HepG2 (cell line): Measurements from ENCODE around the gene YBX2. TPM values are rescaled to one million over a fixed set of nuclear protein-coding genes. Genes with fewer than 3 reads are reported as not detected.
A peak's percentile ranks its signal among the peaks of the same experiment; 100 is the strongest.

Source experiments
- ATAC-seq: fragments of 200-7000 bp; cut with Tn5 transposase; 3 replicates; pipeline ENCODE4 v1.9.1; 2020; ENCODE audit warnings: mild to moderate bottlenecking, moderate library complexity
- BruUV-seq: library from RNA; stranded (reverse); fragments of 400-500 nt; replicated peaks from 2 replicates; lab custom pipeline; 2021; lab: Mats Ljungman, UMichigan
- CTCF ChIA-PET: fragments of 300-600 bp; formaldehyde crosslinking; extraction: SDS; loops from one replicate; lab custom pipeline; 2021; ENCODE audit warnings: low total read pairs, inconsistent platforms, low intra/inter-chr PET ratio; lab: Yijun Ruan, JAX
- POLR2A ChIA-PET: fragments of 350-600 bp; sonication (Branson Sonifier 250); formaldehyde crosslinking; loops from one replicate; lab custom pipeline; 2020; ENCODE audit warnings: antibody characterized with exemption, inconsistent platforms; lab: Yijun Ruan, JAX
- DNase-seq: peaks from one replicate; pipeline ENCODE4 v3.0.0-alpha.2; 2015; ENCODE audit warnings: low spot score
- FAIRE-seq: peaks from 3 replicates; lab custom pipeline; 2011; peaks lifted over from hg19 to GRCh38; lab: Jason Lieb, UNC
- H2AFZ ChIP-seq: one replicate; pipeline ENCODE4 v1.6.1; 2011; ENCODE audit warnings: low read length, inconsistent platforms
- H3K27ac ChIP-seq: fragments of 300-600 bp; 3 replicates; pipeline ENCODE4 v1.8.0; 2011; ENCODE audit warnings: mixed run types, mild to moderate bottlenecking, mixed read lengths, low read length, inconsistent platforms; ENCODE audit not compliant: insufficient read depth; ENCODE audit errors: extremely low read length
- H3K27me3 ChIP-seq, 2 experiments: fragments of 200-600 bp in 1 of 2; 2 replicates in 1 of 2; 3 replicates in 1 of 2; pipeline versions ENCODE4 v1.6.0 to v1.8.0; 2011; ENCODE audit warnings: low read length in 2 of 2, mild to moderate bottlenecking in 2 of 2, moderate library complexity in 2 of 2, inconsistent platforms in 1 of 2; ENCODE audit not compliant: insufficient read depth in 2 of 2, control insufficient read depth in 1 of 2
- H3K36me3 ChIP-seq, 2 experiments: fragments of 200-600 bp in 1 of 2; replicated peaks in 1 of 2; 2 replicates in 1 of 2; 3 replicates in 1 of 2; pipeline versions ENCODE4 v1.5.1 to v1.8.0; 2011; ENCODE audit warnings: low read length in 2 of 2, inconsistent platforms in 1 of 2; ENCODE audit not compliant: insufficient read depth in 2 of 2, control insufficient read depth in 1 of 2
- H3K4me1 ChIP-seq: 2 replicates; pipeline ENCODE4 v1.5.1; 2012; ENCODE audit warnings: low read length, inconsistent platforms; ENCODE audit not compliant: insufficient read depth
- H3K4me2 ChIP-seq: 2 replicates; pipeline ENCODE4 v1.6.0; 2011; ENCODE audit warnings: low read depth, low read length, inconsistent platforms
- H3K4me3 ChIP-seq, 3 experiments: fragments of 200-600 bp in 1 of 3; sonication (generic), shearing (Covaris generic) in 1 of 3; replicated peaks in 1 of 3; 2 replicates each; pipeline ENCODE4 v1.5.1; 2011 to 2016; ENCODE audit warnings: low read length in 3 of 3, inconsistent platforms in 2 of 3, low read depth in 2 of 3, mild to moderate bottlenecking in 2 of 3, control low read depth in 1 of 3, mixed read lengths in 1 of 3; ENCODE audit not compliant: insufficient read depth in 1 of 3
- H3K79me2 ChIP-seq: one replicate; pipeline ENCODE4 v1.6.1; 2011; ENCODE audit warnings: low read length, inconsistent platforms; ENCODE audit not compliant: insufficient read depth
- H3K9ac ChIP-seq: 2 replicates; pipeline ENCODE4 v1.6.0; 2011; ENCODE audit warnings: mild to moderate bottlenecking, low read depth, low read length, inconsistent platforms; ENCODE audit not compliant: insufficient read depth
- H3K9me3 ChIP-seq: 2 replicates; pipeline ENCODE4 v1.5.1; 2012; ENCODE audit warnings: mild to moderate bottlenecking, low read length
- H4K20me1 ChIP-seq: 2 replicates; pipeline ENCODE4 v1.6.0; 2011; ENCODE audit warnings: inconsistent platforms, mild to moderate bottlenecking, low read length, moderate library complexity; ENCODE audit not compliant: insufficient read depth
- MAF1 ChIP-seq: sonication (generic); formaldehyde crosslinking; IDR thresholded peaks from 2 replicates; pipeline ENCODE4 v1.5.0; 2020; ENCODE audit warnings: missing genetic modification reagents, borderline replicate concordance
- MAFG ChIP-seq: sonication (generic); formaldehyde crosslinking; IDR thresholded peaks from 2 replicates; pipeline ENCODE4 v1.5.1; 2020; ENCODE audit warnings: mild to moderate bottlenecking, missing genetic modification reagents
- TBX2 ChIP-seq: sonication (generic); formaldehyde crosslinking; IDR thresholded peaks from 2 replicates; pipeline ENCODE4 v1.5.0; 2020; ENCODE audit warnings: missing genetic modification reagents, mild to moderate bottlenecking, borderline replicate concordance
- ZKSCAN5 ChIP-seq: sonication (generic); formaldehyde crosslinking; IDR thresholded peaks from 2 replicates; pipeline ENCODE4 v1.5.1; 2020; ENCODE audit warnings: mild to moderate bottlenecking, missing genetic modification reagents
- ZNF326 ChIP-seq: sonication (generic); formaldehyde crosslinking; IDR thresholded peaks from 2 replicates; pipeline ENCODE4 v1.4.0; 2020; ENCODE audit warnings: missing genetic modification reagents, borderline replicate concordance
- ZNF460 ChIP-seq: sonication (generic); formaldehyde crosslinking; IDR thresholded peaks from 2 replicates; pipeline ENCODE4 v1.5.1; 2020; ENCODE audit warnings: missing genetic modification reagents, mild to moderate bottlenecking, borderline replicate concordance
- ZNF563 ChIP-seq: sonication (generic); formaldehyde crosslinking; IDR thresholded peaks from 2 replicates; pipeline ENCODE4 v1.8.0; 2022; ENCODE audit warnings: mild to moderate bottlenecking, moderate library complexity, missing genetic modification reagents
- ZNF569 ChIP-seq: sonication (generic); formaldehyde crosslinking; IDR thresholded peaks from 2 replicates; pipeline ENCODE4 v1.5.0; 2020; ENCODE audit warnings: mild to moderate bottlenecking, missing genetic modification reagents, moderate library complexity, borderline replicate concordance
- ZSCAN9 ChIP-seq: IDR thresholded peaks from 2 replicates; pipeline ENCODE4 v1.6.1; 2016; ENCODE audit warnings: borderline replicate concordance
- WGBS: methylation state at CpG from one replicate; pipeline ENCODE4 v1.1.6; 2017; ENCODE audit warnings: low lambda C conversion rate; 5-methylcytosine and 5-hydroxymethylcytosine counted together
- in situ Hi-C: cut with HindIII; loops from 2 replicates; pipeline ENCODE4 v1.10.0; 2017; ENCODE audit warnings: low pct_unique_long_range_greater_than_20kb; ENCODE audit not compliant: extremely low pct_ligation_motif_present
- intact Hi-C: fragments of 100-400 bp; cut with micrococcal nuclease; formaldehyde crosslinking; loops from one replicate; pipeline ENCODE4 v1.10.0; 2022; ENCODE audit not compliant: unreplicated experiment
- polyA plus RNA-seq, 8 experiments: library from polyadenylated mRNA; depleted of rRNA in 3 of 8; stranded (reverse) in 7 of 8; unstranded in 1 of 8; fragments of >200 nt; fragmentation: Illumina TruSeq in 4 of 8; extraction: Trizol in 4 of 8; gene quantifications; 2 replicates each; pipeline versions ENCODE4 v1.2.1 to v1.2.3, GENCODE V29; 2011 to 2016; ENCODE audit warnings: low read depth in 4 of 8, missing spikeins in 1 of 8, mixed read lengths in 1 of 8; ENCODE audit not compliant: insufficient read depth in 1 of 8
- total RNA-seq, 5 experiments: library from RNA; depleted of rRNA; stranded (reverse); fragments of >200 nt; fragmentation: Illumina TruSeq; extraction: Trizol; gene quantifications; 2 replicates each; pipeline ENCODE4 v1.2.3, GENCODE V29; 2016; ENCODE audit warnings: low read depth in 1 of 5
- TF ChIP-seq, protein P1 (sequence below): conservative IDR thresholded peaks from 2 replicates; pipeline ENCODE4 v1.6.1; 2018; ENCODE audit warnings: missing genetic modification reagents
- TF ChIP-seq, protein P2 (sequence below): sonication (generic); formaldehyde crosslinking; IDR thresholded peaks from 2 replicates; pipeline ENCODE4 v1.4.0; 2020; ENCODE audit warnings: missing genetic modification reagents
- TF ChIP-seq, protein P3 (sequence below): sonication (generic); formaldehyde crosslinking; IDR thresholded peaks from 2 replicates; pipeline ENCODE4 v1.4.0; 2020; ENCODE audit warnings: mild to moderate bottlenecking, missing genetic modification reagents
- TF ChIP-seq, protein P4 (sequence below): IDR thresholded peaks from 2 replicates; pipeline ENCODE4 v1.6.1; 2012; ENCODE audit warnings: low read length, improper control_type of control experiment
- TF ChIP-seq, protein P5 (sequence below): sonication (generic); formaldehyde crosslinking; IDR thresholded peaks from 2 replicates; pipeline ENCODE4 v1.8.0; 2022; ENCODE audit warnings: mild to moderate bottlenecking, missing genetic modification reagents, moderate library complexity
- TF ChIP-seq, protein P6 (sequence below): sonication (generic); formaldehyde crosslinking; IDR thresholded peaks from 2 replicates; pipeline ENCODE4 v1.5.1; 2020; ENCODE audit warnings: missing genetic modification reagents, mild to moderate bottlenecking, borderline replicate concordance

YBX2 gene
- total and polyA plus RNA-seq, 2 of the 13 experiments (the other 11 are each of a cell fraction or from before 2014, with no cell fraction given): 0.12 to 0.22 TPM

DNA sequence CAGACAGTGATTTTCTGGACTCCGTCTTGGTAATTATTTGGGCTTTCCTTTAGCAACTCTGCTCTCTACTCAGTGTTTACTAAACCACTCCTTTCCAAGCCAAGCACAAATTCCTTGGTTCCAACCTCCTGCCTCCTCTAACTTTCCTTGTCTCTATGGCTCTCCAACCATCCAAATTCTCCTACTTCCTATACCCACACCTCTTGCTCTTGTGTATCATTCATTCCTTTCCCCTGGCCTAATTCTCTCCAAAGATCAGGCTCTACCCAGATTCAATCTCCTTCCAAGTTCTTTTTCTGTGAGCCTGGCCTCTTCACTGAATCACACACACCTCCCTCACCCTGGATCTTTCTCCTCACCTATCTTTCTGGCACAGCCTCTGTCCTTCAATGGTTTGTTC is 33.6 kb upstream of the YBX2 start:
- no peak overlapping the region for H3K27ac ChIP-seq
- ChIA-PET CTCF (no interaction called here), POLR2A (interaction anchor here (2.6 to 2.7 kb wide), 2 partner anchors 14 to 16 kb away, joined by 25 to 47 read pairs; partner anchors contain the start of gene GPS2)
- intact Hi-C loops: loop anchor here (2.0 kb wide), 1 partner anchor 23 kb away; no protein-coding TSS in a partner anchor
- H3K4me2 ChIP-seq: peak overlapping the region; percentile 91
- peaks cover 0 to 4% of the 10 kb centered on the region in 2 experiments; a peak in 2 of 5 replicates for H3K27me3 ChIP-seq
- no peak for DNase-seq
- H4K20me1 ChIP-seq: no peaks in the 10 kb centered on the region
- FAIRE-seq: no peak
- H3K9ac ChIP-seq: peak overlapping the region; percentile 83
- peaks cover 11 to 30% of the 10 kb centered on the region in 2 experiments for H3K36me3 ChIP-seq
- no peak for ATAC-seq
- H3K4me3 ChIP-seq: peak overlapping the region in 2 of 3 experiments; percentile 90 to 97; a peak in 3 of 6 replicates
- no TSS peak for BruUV-seq
- peaks cover 24% of the 10 kb centered on the region for H3K4me1 ChIP-seq
- no peaks in the 10 kb centered on the region for H3K9me3 ChIP-seq
- H3K79me2 ChIP-seq: peaks cover 12% of the 10 kb centered on the region
- in situ Hi-C loops: no loop called here
- H2AFZ ChIP-seq: no peak overlapping the region
- 100% methylated on average over 1 of the region's 1 CpG for WGBS
- TF ChIP-seq, protein P1, sequence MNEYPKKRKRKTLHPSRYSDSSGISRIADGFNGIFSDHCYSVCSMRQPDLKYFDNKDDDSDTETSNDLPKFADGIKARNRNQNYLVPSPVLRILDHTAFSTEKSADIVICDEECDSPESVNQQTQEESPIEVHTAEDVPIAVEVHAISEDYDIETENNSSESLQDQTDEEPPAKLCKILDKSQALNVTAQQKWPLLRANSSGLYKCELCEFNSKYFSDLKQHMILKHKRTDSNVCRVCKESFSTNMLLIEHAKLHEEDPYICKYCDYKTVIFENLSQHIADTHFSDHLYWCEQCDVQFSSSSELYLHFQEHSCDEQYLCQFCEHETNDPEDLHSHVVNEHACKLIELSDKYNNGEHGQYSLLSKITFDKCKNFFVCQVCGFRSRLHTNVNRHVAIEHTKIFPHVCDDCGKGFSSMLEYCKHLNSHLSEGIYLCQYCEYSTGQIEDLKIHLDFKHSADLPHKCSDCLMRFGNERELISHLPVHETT: no peak
- TF ChIP-seq, protein P2, sequence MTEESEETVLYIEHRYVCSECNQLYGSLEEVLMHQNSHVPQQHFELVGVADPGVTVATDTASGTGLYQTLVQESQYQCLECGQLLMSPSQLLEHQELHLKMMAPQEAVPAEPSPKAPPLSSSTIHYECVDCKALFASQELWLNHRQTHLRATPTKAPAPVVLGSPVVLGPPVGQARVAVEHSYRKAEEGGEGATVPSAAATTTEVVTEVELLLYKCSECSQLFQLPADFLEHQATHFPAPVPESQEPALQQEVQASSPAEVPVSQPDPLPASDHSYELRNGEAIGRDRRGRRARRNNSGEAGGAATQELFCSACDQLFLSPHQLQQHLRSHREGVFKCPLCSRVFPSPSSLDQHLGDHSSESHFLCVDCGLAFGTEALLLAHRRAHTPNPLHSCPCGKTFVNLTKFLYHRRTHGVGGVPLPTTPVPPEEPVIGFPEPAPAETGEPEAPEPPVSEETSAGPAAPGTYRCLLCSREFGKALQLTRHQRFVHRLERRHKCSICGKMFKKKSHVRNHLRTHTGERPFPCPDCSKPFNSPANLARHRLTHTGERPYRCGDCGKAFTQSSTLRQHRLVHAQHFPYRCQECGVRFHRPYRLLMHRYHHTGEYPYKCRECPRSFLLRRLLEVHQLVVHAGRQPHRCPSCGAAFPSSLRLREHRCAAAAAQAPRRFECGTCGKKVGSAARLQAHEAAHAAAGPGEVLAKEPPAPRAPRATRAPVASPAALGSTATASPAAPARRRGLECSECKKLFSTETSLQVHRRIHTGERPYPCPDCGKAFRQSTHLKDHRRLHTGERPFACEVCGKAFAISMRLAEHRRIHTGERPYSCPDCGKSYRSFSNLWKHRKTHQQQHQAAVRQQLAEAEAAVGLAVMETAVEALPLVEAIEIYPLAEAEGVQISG (CRISPR knock-in tag): no peak
- TF ChIP-seq ZSCAN9 (CRISPR knock-in tag) (no peak), ZNF563 (CRISPR knock-in tag) (no peak), ZKSCAN5 (CRISPR knock-in tag) (no peak), ZNF460 (CRISPR knock-in tag) (no peak), ZNF326 (CRISPR knock-in tag) (no peak), MAFG (no peak), ZNF569 (no peak), TBX2 (CRISPR knock-in tag) (no peak), MAF1 (CRISPR knock-in tag) (no peak)
- TF ChIP-seq, protein P3, sequence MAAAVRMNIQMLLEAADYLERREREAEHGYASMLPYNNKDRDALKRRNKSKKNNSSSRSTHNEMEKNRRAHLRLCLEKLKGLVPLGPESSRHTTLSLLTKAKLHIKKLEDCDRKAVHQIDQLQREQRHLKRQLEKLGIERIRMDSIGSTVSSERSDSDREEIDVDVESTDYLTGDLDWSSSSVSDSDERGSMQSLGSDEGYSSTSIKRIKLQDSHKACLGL (CRISPR knock-in tag): no peak
- TF ChIP-seq, protein P4, sequence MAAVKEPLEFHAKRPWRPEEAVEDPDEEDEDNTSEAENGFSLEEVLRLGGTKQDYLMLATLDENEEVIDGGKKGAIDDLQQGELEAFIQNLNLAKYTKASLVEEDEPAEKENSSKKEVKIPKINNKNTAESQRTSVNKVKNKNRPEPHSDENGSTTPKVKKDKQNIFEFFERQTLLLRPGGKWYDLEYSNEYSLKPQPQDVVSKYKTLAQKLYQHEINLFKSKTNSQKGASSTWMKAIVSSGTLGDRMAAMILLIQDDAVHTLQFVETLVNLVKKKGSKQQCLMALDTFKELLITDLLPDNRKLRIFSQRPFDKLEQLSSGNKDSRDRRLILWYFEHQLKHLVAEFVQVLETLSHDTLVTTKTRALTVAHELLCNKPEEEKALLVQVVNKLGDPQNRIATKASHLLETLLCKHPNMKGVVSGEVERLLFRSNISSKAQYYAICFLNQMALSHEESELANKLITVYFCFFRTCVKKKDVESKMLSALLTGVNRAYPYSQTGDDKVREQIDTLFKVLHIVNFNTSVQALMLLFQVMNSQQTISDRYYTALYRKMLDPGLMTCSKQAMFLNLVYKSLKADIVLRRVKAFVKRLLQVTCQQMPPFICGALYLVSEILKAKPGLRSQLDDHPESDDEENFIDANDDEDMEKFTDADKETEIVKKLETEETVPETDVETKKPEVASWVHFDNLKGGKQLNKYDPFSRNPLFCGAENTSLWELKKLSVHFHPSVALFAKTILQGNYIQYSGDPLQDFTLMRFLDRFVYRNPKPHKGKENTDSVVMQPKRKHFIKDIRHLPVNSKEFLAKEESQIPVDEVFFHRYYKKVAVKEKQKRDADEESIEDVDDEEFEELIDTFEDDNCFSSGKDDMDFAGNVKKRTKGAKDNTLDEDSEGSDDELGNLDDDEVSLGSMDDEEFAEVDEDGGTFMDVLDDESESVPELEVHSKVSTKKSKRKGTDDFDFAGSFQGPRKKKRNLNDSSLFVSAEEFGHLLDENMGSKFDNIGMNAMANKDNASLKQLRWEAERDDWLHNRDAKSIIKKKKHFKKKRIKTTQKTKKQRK: no peak
- TF ChIP-seq, protein P5, sequence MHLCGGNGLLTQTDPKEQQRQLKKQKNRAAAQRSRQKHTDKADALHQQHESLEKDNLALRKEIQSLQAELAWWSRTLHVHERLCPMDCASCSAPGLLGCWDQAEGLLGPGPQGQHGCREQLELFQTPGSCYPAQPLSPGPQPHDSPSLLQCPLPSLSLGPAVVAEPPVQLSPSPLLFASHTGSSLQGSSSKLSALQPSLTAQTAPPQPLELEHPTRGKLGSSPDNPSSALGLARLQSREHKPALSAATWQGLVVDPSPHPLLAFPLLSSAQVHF: no peak
- TF ChIP-seq, protein P6, sequence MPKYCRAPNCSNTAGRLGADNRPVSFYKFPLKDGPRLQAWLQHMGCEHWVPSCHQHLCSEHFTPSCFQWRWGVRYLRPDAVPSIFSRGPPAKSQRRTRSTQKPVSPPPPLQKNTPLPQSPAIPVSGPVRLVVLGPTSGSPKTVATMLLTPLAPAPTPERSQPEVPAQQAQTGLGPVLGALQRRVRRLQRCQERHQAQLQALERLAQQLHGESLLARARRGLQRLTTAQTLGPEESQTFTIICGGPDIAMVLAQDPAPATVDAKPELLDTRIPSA (CRISPR knock-in tag): no peak
